Left ventricle myocardium superior (tissue), 1 donor: Measurements from ENCODE around the gene SFMBT2. TPM values are rescaled to one million over a fixed set of nuclear protein-coding genes. Genes with fewer than 3 reads are reported as not detected.

Experiments used
- ATAC-seq: fragments of 200-7000 bp; cut with Tn5 transposase; one replicate; pipeline ENCODE4 v1.9.1; 2020; ENCODE audit warnings: mild to moderate bottlenecking, moderate library complexity
- DNase-seq: peaks from one replicate; pipeline ENCODE4 v3.0.0-alpha.2; 2020
- intact Hi-C: fragments of 100-400 bp; cut with micrococcal nuclease; formaldehyde crosslinking; loops from one replicate; pipeline ENCODE4 v1.11.0; 2022
- total RNA-seq: library from RNA; stranded (reverse); fragmentation: NEBNext Ultra II Directional; extraction: Animal tissue kit (Norgen Biotek cat#: 25700); gene quantifications from one replicate; pipeline ENCODE4 v1.2.1, GENCODE V29; 2021
- donor health status: DM: no; HTN: yes; CAD: no; lungs with severe emphysema.

The SFMBT2 gene
- total RNA-seq, 1 donor from 2014 or later, result 11.0 TPM

GRCh38 chr10:7260412-7260900 lies 150.4 kb downstream of the SFMBT2 start:
- ATAC-seq, result peak; percentile 97
- intact Hi-C loops, result loop anchor here (5.0 kb wide), 1 partner anchor 142 kb away; no protein-coding TSS in a partner anchor
- DNase-seq, result peak; percentile 64

GRCh38 chr10:7258948-7259523 lies 151.8 kb downstream of the SFMBT2 start:
- ATAC-seq, result peak; percentile 57
- intact Hi-C loops, result no loop called here
- peak; percentile 54 for DNase-seq

- ATAC-seq (no peak), DNase-seq (no peak)
These were observed 155.3 kb downstream of the SFMBT2 start for GRCh38 chr10:7255517-7255916.

GRCh38 chr10:7251696-7252465 lies 159.0 kb downstream of the SFMBT2 start:
- DNase-seq, result peak; percentile 76
- intact Hi-C loops, result no loop called here
- ATAC-seq, result peak; percentile 99

More at GRCh38 chr10:7255517-7255916, 155.3 kb downstream of the SFMBT2 start:
- intact Hi-C loops, result no loop called here

GRCh38 chr10:7250236-7250635 lies 160.6 kb downstream of the SFMBT2 start:
- intact Hi-C loops, result no loop called here
- ATAC-seq (no peak), DNase-seq (no peak)

- intact Hi-C loops, result no loop called here
- ATAC-seq, result no peak
- DNase-seq, result no peak
These were observed 162.2 kb downstream of the SFMBT2 start for GRCh38 chr10:7248585-7249164.

GRCh38 chr10:7248148-7248547 lies 162.7 kb downstream of the SFMBT2 start:
- intact Hi-C loops, result no loop called here
- DNase-seq, result no peak
- no peak for ATAC-seq

- no peak for DNase-seq
- no peak for ATAC-seq
- intact Hi-C loops, result no loop called here
These were observed 165.3 kb downstream of the SFMBT2 start for GRCh38 chr10:7245505-7245904.

GRCh38 chr10:7243873-7244272 lies 167.0 kb downstream of the SFMBT2 start:
- ATAC-seq (no peak), DNase-seq (no peak)
- intact Hi-C loops, result no loop called here

- no peak for ATAC-seq
- no peak for DNase-seq
- intact Hi-C loops, result no loop called here
These were observed 167.7 kb downstream of the SFMBT2 start for GRCh38 chr10:7243139-7243538.

GRCh38 chr10:7239312-7239985 lies 171.4 kb downstream of the SFMBT2 start:
- intact Hi-C loops, result no loop called here
- DNase-seq, result no peak

GRCh38 chr10:7235376-7235775 lies 175.5 kb downstream of the SFMBT2 start:
- intact Hi-C loops, result no loop called here
- DNase-seq (no peak), ATAC-seq (no peak)

More at GRCh38 chr10:7239312-7239985, 171.4 kb downstream of the SFMBT2 start:
- ATAC-seq, result no peak

- DNase-seq, result no peak
- no peak for ATAC-seq
- intact Hi-C loops, result no loop called here
These were observed 176.7 kb downstream of the SFMBT2 start for GRCh38 chr10:7234109-7234508.

- DNase-seq, result no peak
- ATAC-seq, result no peak
- intact Hi-C loops, result no loop called here
These were observed 177.4 kb downstream of the SFMBT2 start for GRCh38 chr10:7233259-7233991.

GRCh38 chr10:7231509-7232414 lies 179.1 kb downstream of the SFMBT2 start:
- ATAC-seq (no peak), DNase-seq (no peak)
- intact Hi-C loops, result no loop called here

- no peak for DNase-seq
- intact Hi-C loops, result no loop called here
- no peak for ATAC-seq
These were observed 179.9 kb downstream of the SFMBT2 start for GRCh38 chr10:7230951-7231350.

- intact Hi-C loops, result no loop called here
- ATAC-seq (no peak), DNase-seq (no peak)
These were observed 180.8 kb downstream of the SFMBT2 start for GRCh38 chr10:7230036-7230435.

GRCh38 chr10:7225133-7225532 lies 185.7 kb downstream of the SFMBT2 start:
- DNase-seq, result no peak
- no peak for ATAC-seq
- intact Hi-C loops, result no loop called here
